K562 (cell line): Measurements from ENCODE around the gene SLC6A6.

ENCODE experiments used
- BDP1 ChIP-seq: IDR thresholded peaks from 3 replicates; pipeline ENCODE4 v1.6.1; 2011; ENCODE audit not compliant: insufficient read length, insufficient read depth
- CTCF ChIP-seq, 3 experiments: IDR thresholded peaks in 2 of 3; conservative IDR thresholded peaks in 1 of 3; 2 replicates each; pipeline ENCODE4 v1.5.1; 2011 to 2012; ENCODE audit warnings: low read length in 3 of 3, mild to moderate bottlenecking in 3 of 3, control low read depth in 2 of 3, improper control_type of control experiment in 1 of 3, inconsistent platforms in 1 of 3, low read depth in 1 of 3, mixed read lengths in 1 of 3, moderate library complexity in 1 of 3; ENCODE audit not compliant: insufficient read depth in 2 of 3
- EZH2 ChIP-seq: IDR thresholded peaks from 2 replicates; pipeline ENCODE4 v1.6.1; 2012; ENCODE audit warnings: low read depth, mild to moderate bottlenecking, inconsistent platforms, low read length, borderline replicate concordance
- FOS ChIP-seq: IDR thresholded peaks from 3 replicates; pipeline ENCODE4 v1.6.1; 2011; ENCODE audit not compliant: insufficient read length; ENCODE audit errors: extremely low read depth
- HDAC6 ChIP-seq: IDR thresholded peaks from 2 replicates; pipeline ENCODE4 v1.6.1; 2012; ENCODE audit warnings: low read depth, mild to moderate bottlenecking, control low read depth, inconsistent platforms, low read length, moderate library complexity
- PHF8 ChIP-seq: fragments of 200-600 bp; sonication (generic); IDR thresholded peaks from 2 replicates; pipeline ENCODE4 v1.6.1; 2012; ENCODE audit warnings: mixed run types, mild to moderate bottlenecking, inconsistent platforms, low read length, moderate library complexity, borderline replicate concordance
- POLR2AphosphoS5 ChIP-seq: IDR thresholded peaks from 2 replicates; pipeline ENCODE4 v1.6.1; 2011; ENCODE audit warnings: mild to moderate bottlenecking, low read depth, low read length, moderate library complexity; ENCODE audit not compliant: control insufficient read depth, insufficient read depth
- REST ChIP-seq, 2 experiments: fragments of 450-650 bp; formaldehyde crosslinking in 1 of 2; IDR thresholded peaks; 2 replicates each; pipeline versions ENCODE4 v1.4.0 to v1.6.1; 2014 to 2020; ENCODE audit warnings: mild to moderate bottlenecking in 2 of 2, borderline replicate concordance in 1 of 2, low read depth in 1 of 2
- SETDB1 ChIP-seq: IDR thresholded peaks from one replicate; pipeline ENCODE4 v1.6.1; 2012; ENCODE audit warnings: low read length, control low read depth, inconsistent platforms
- ZBTB11 ChIP-seq, 3 experiments: fragments of 200-800 bp in 1 of 3; fragments of 250-450 bp in 1 of 3; fragments of 450-650 bp in 1 of 3; sonication (Bioruptor Pico) in 1 of 3; sonication (Bioruptor generic) in 1 of 3; formaldehyde crosslinking in 1 of 3; IDR thresholded peaks; 2 replicates each; pipeline versions ENCODE4 v1.6.1 to v1.8.0; 2016 to 2022; ENCODE audit warnings: mild to moderate bottlenecking in 2 of 3, missing genetic modification characterization in 2 of 3, missing compliant biosample characterization in 1 of 3, moderate library complexity in 1 of 3
- ZC3H4 ChIP-seq: sonication (generic); formaldehyde crosslinking; IDR thresholded peaks from 2 replicates; pipeline ENCODE4 v1.9.0; 2021; ENCODE audit warnings: missing genetic modification reagents, borderline replicate concordance
- ZNF24 ChIP-seq: fragments of 450-650 bp; IDR thresholded peaks from 2 replicates; pipeline ENCODE4 v1.6.1; 2016
- ZNF274 ChIP-seq: IDR thresholded peaks from 2 replicates; pipeline ENCODE4 v1.6.1; 2011; ENCODE audit warnings: low read depth, mild to moderate bottlenecking, low read length, moderate library complexity, borderline replicate concordance
- TF ChIP-seq, protein P1 (sequence below): sonication (generic); formaldehyde crosslinking; IDR thresholded peaks from 2 replicates; pipeline ENCODE4 v1.9.0; 2022; ENCODE audit warnings: mild to moderate bottlenecking, missing genetic modification reagents

GRCh38 chr3:14388201-14388600 is 14.2 kb upstream of the SLC6A6 start:
- TF ChIP-seq CTCF (IDR thresholded peaks at IDR 0.05 in 2 of 3, conservative IDR thresholded peaks at IDR 0.05 in 1 of 3; ENCODE audit: insufficient read depth in 2 of 3, low read depth in 1 of 3, low read length in 3 of 3), result no peak
- TF ChIP-seq PHF8, result no peak
- no peak for TF ChIP-seq SETDB1
- no peak for TF ChIP-seq ZBTB11 (CRISPR knock-in tag; IDR thresholded peaks at IDR 0.05)
- TF ChIP-seq EZH2, result no peak
- no peak for TF ChIP-seq REST (IDR thresholded peaks at IDR 0.05; ENCODE audit: borderline replicate concordance)
- TF ChIP-seq REST (CRISPR knock-in tag; IDR thresholded peaks at IDR 0.05; ENCODE audit: low read depth), result no peak
- no peak for TF ChIP-seq ZNF274
- TF ChIP-seq FOS, result no peak
- TF ChIP-seq, protein P1, sequence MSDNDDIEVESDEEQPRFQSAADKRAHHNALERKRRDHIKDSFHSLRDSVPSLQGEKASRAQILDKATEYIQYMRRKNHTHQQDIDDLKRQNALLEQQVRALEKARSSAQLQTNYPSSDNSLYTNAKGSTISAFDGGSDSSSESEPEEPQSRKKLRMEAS (CRISPR knock-in tag), result no peak
- no peak for TF ChIP-seq BDP1
- TF ChIP-seq POLR2AphosphoS5, result no peak
- no peak for TF ChIP-seq ZC3H4
- no peak for TF ChIP-seq ZNF24
- no peak for TF ChIP-seq HDAC6
